TTC549 (cell line): ENCODE measurements around the gene CSKMT.
"Not testable (repeated sequence)": the region's sequence is repeated elsewhere in the genome, so short reads cannot be mapped to it uniquely, and the experiment has no call there.

Experiments
- FAIRE-seq: peaks from 2 replicates; lab custom pipeline; 2012; peaks lifted over from hg19 to GRCh38; lab: Jason Lieb, UNC

CSKMT gene

DNA sequence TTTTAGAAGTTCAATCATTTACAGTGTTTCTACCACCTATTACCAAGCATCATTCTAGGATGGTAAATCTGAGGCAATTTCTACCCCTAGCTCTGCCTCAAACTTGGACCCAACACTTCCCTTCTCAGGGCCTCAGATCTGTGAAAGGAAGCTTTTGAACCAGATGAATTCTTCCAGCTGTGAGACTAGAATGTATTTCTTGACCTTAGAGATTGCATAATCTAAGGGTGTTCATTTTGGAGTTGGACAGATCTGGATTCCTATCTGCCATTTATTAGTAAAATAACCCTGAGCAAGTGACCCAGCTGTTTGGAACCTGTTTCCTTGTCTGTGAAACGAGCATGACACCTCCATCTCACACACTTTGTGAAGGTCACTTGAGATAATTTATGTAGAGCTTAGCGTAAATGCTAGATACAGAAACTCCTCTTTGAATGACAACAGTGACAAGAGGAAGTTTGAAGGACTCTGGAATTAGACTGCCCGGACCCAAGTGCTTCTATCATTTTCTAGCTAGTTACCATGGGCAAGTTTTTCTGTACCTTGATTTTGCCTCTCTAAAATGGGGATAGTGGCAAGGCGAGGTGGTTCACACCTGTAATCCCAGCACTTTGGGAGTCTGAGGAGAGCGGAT is 8.2 kb upstream of the CSKMT start:
- no peak for FAIRE-seq

- no peak for FAIRE-seq
Measured at GRCh38 chr11:62664405-62665074, 572 bp upstream of the CSKMT start.

DNA sequence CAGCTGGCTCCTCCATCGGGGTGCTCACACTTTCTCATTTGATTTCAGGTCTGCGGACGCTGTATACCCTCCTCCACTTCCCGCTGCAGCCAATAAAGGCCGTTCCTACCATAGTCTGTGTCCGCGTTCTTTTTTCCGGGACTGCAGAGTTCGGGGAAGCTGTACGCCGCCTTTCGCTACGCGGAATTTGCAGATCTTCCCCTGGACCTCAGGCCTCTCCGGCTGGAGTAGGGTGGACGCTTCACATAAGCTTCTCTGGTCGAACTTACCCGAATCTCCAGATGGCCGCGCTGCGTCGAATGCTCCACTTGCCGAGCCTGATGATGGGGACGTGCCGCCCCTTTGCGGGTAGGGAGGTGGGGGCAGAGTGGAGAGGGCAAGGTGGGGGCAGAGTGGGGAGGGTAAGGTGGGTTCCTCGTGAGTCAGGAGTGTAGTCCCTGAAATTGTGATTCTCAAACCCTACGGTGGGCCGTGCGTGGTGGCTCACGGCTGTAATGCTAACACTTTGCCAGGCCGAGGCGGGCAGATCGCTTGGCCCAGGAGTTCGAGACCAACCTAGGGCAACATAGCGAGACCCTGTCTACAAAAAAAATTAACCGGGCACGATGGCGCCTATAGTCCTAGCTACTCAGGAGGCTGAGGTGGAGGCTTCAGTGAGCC is 617 bp downstream of the CSKMT start:
- no peak for FAIRE-seq

DNA sequence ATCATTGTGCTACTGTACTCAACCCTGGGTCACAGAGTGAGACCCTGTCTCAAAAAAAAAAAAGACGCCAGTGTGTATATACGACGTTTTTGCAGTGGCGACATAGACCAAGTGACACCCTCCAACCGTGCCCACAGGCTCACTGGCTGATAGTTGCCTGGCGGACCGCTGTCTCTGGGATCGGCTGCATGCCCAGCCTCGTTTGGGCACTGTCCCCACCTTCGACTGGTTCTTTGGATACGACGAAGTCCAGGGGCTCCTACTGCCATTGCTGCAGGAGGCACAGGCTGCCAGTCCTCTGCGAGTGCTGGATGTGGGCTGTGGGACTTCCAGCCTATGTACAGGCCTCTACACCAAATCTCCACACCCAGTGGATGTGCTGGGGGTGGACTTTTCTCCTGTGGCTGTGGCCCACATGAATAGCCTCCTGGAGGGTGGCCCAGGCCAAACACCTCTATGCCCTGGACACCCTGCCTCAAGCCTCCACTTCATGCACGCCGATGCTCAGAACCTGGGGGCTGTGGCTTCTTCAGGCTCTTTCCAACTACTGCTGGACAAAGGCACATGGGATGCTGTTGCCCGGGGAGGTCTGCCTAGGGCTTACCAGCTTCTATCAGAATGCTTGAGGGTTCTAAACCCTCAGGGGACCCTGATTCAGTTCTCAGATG is 1.3 kb downstream of the CSKMT start:
- no peak for FAIRE-seq

- no peak for FAIRE-seq
Measured at GRCh38 chr11:62667460-62667859, 2.3 kb downstream of the CSKMT start.

GRCh38 chr11:62669420-62670161 is 4.5 kb downstream of the CSKMT start:
- FAIRE-seq, result no peak

GRCh38 chr11:62671236-62671607 is 6.1 kb downstream of the CSKMT start:
- FAIRE-seq, result no peak

- FAIRE-seq, result no peak
Measured at GRCh38 chr11:62671608-62672389, 6.7 kb downstream of the CSKMT start, which contains the start of the genes LBHD1 and UQCC3. TSS of gene LBHD1 (minus strand) at chr11:62672267. CDS start at chr11:62670031, 2,236 bp downstream. TSS of gene UQCC3 (plus strand) at chr11:62671673. CDS start at chr11:62671746, 73 bp downstream.

DNA sequence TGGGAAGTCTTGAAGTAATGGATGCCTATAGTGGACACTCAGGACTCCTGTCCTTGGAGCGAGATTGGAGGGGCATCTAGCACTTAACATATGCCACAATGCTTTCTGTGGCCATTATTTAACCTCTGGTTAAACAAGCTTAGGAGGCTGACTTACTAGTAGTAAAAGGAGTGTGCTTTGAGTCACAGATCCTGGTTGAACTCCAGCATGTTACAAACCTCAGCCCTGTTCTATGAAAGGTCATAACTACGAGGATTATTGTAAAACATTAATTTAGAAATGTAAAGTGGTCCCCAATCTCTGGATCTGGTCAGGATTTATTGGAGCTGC is 8.0 kb downstream of the CSKMT start:
- FAIRE-seq, result no peak

DNA sequence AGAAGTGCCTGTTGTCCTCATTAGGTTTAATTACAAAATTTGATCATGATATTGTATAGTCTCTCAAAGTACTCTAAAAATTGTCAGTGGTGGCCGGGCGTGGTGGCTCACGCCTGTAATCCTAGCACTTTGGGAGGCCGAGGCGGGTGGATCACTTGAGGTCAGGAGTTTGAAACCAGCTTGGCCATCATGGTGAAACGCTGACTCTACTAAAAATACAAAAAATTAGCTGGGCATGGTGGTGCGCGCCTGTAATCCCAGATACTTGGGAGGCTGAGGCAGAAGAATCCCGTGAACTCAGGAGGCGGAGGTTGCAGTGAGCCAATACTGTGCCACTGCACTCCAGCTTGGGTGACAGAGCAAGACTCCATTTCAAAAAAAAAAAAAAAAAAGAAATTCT is 10.3 kb downstream of the CSKMT start:
- not testable (repeated sequence) for FAIRE-seq

DNA sequence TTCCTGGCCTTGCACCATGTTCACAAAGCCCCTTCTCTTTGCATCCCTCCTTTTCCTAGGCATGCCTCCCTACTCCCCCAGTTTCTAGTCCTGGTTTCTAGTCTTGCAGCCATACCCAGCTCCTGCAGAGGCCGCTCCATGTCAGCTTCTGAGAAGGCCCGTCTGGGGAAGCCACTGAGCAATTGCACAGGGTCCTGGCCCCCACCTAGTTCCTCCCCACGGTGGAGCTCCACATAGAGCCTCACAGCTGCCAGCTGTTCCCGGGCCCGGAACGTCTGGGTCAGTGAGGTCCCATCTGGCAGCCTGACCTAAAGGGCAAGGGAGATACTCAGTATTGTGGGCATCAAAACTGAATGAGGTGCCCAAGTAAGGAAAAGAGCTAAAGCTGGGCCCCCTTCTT is 11.6 kb downstream of the CSKMT start:
- no peak for FAIRE-seq

DNA sequence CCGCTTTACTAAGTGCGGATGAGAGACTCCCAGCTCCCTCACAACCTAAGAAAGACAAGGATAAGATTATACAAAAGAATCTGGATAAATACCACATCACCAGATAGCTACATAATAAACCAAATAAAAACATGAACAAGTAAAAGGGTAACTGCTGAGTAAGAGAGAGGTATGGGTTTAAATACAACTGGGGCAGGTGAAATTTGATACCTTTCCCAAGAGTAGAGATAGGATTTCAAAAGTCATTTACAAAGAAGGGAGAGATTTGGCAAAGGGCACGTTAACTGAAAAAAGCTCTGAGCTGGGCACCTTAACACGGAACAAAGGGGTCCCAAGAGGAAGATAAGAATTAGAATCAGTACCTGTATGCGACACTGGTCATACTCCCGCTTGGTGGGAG is 12.0 kb downstream of the CSKMT start:
- FAIRE-seq, result no peak

- no peak for FAIRE-seq
Measured at GRCh38 chr11:62677714-62678113, 12.6 kb downstream of the CSKMT start.

GRCh38 chr11:62678433-62678769 is 13.3 kb downstream of the CSKMT start:
- FAIRE-seq, result no peak

GRCh38 chr11:62678770-62679696 is 13.9 kb downstream of the CSKMT start, which contains the start of gene UBXN1:
TSS of gene UBXN1 (minus strand) at chr11:62679073. CDS start at chr11:62678923, 150 bp downstream.
- FAIRE-seq, result no peak

DNA sequence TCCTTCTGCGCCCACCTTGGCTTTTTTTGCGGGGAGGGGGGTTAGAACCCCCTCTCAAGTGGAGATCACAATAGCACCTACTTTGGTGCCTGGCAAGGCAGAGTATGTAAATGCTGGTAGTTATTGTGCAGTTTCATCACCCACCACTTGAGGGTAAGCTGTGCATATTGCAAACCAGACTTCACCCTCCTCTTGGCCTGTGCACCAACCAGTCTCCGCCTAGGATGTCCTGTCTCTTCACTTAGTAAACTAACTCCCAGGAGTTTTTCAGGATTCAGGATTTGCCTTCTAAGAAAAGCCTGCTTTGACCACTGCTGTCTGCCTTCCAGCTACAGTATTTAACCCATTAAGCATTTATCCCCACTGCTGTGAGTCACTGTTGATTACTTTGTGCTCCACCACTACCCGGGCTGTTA is 15.7 kb downstream of the CSKMT start:
- FAIRE-seq, result peak; percentile 22

DNA sequence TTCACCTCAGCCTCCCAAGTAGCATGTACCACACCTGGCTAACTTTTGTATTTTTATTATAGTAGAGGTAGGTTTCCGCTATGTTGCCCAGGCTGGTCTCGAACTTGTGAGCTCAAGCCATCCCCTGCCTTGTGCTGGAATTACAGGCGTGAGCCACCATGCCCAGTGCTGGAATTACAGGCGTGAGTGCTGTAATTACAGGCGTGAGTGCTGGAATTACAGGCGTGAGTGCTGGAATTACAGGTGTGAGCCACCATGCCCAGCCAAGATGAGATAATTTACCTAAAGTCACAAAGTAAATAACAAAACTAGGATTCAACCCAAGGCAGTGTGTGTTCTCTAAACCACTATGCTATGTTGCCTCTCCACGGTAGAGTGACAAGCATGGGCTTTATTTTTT is 17.4 kb downstream of the CSKMT start:
- FAIRE-seq, result no peak

GRCh38 chr11:62687508-62688396 is 22.6 kb downstream of the CSKMT start:
- no peak for FAIRE-seq

- no peak for FAIRE-seq
Measured at GRCh38 chr11:62688491-62688890, 23.4 kb downstream of the CSKMT start.
